Choroid plexus epithelial cell (primary cell): ENCODE measurements around the gene CYTL1.

Experiments used
- DNase-seq: peaks from one replicate; pipeline ENCODE4 v3.0.0-alpha.2; 2010; ENCODE audit warnings: low read depth
- H3K4me3 ChIP-seq: 2 replicates; pipeline ENCODE4 v1.5.1; 2011; ENCODE audit warnings: low read depth, mild to moderate bottlenecking, control low read depth, low read length, moderate library complexity
- TF ChIP-seq, protein P1 (sequence below): conservative IDR thresholded peaks from 2 replicates; pipeline ENCODE4 v1.5.1; 2011; ENCODE audit warnings: low read depth, mild to moderate bottlenecking, control low read depth, inconsistent platforms, low read length, moderate library complexity

CYTL1 gene

DNA sequence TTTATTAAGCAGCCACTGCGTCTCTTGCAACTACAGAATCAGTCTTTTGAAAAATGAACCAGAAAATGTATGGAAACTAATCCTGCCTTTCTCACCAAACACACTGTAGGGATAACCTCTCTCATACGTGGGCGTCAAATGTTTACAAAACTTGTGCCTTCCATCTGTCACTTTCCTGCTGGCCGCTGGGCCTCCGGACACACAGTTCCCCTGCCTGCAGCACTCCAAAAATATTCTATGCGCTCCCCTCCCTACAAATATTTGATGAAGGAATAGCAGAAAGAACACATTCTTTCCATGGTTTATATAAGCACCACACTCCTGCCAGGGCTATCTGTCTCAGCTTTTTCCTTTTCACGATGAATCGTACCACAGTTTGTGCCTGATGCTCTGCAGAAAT, 14.9 kb upstream of the CYTL1 start:
- no peak overlapping the region for H3K4me3 ChIP-seq
- no peak for DNase-seq
- TF ChIP-seq, protein P1, sequence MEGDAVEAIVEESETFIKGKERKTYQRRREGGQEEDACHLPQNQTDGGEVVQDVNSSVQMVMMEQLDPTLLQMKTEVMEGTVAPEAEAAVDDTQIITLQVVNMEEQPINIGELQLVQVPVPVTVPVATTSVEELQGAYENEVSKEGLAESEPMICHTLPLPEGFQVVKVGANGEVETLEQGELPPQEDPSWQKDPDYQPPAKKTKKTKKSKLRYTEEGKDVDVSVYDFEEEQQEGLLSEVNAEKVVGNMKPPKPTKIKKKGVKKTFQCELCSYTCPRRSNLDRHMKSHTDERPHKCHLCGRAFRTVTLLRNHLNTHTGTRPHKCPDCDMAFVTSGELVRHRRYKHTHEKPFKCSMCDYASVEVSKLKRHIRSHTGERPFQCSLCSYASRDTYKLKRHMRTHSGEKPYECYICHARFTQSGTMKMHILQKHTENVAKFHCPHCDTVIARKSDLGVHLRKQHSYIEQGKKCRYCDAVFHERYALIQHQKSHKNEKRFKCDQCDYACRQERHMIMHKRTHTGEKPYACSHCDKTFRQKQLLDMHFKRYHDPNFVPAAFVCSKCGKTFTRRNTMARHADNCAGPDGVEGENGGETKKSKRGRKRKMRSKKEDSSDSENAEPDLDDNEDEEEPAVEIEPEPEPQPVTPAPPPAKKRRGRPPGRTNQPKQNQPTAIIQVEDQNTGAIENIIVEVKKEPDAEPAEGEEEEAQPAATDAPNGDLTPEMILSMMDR, result no peak

GRCh38 chr4:5033281-5033841, 14.1 kb upstream of the CYTL1 start:
- TF ChIP-seq, protein P1, result no peak
- no peak for DNase-seq
- no peak overlapping the region for H3K4me3 ChIP-seq

DNA sequence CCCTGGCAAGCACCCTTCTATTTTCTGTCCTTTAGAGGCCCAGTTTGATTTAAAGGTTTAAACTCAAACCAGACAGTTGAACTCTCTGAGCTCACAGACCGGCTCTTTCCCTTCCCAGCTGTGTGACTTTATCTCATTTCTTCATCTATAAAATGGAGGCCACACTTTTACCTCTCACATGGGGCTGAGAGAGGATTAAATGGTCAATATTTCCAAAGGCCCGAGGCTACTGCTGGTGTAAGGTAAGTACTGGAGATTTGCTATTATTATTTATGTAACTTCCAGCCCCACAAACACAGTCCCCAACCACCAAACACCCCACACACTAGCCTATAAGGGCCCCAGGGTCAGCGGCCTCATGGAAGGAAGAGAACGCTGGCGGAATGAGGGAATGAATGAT, 13.6 kb upstream of the CYTL1 start:
- H3K4me3 ChIP-seq, result no peak overlapping the region
- TF ChIP-seq, protein P1, result no peak
- DNase-seq, result no peak

DNA sequence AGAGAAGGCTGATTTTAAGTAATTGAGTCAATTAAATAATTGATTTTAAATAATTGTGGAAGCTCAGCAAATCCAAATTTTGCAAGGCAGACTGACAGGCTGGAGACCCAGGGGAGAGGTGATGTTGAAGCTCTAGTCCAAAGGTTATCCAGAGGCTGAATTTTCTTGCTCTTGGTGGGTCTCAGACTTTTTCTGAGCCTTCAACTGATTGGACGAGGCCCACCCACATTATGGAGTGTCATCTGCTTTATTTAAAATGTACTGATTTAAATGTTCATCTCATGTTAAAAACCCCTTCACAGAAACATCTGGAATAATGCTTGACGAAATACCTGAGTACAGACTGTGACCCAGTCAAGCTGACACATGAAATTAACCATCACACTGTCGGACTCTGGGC, 11.7 kb upstream of the CYTL1 start:
- TF ChIP-seq, protein P1, result no peak
- H3K4me3 ChIP-seq, result no peak overlapping the region
- no peak for DNase-seq

DNA sequence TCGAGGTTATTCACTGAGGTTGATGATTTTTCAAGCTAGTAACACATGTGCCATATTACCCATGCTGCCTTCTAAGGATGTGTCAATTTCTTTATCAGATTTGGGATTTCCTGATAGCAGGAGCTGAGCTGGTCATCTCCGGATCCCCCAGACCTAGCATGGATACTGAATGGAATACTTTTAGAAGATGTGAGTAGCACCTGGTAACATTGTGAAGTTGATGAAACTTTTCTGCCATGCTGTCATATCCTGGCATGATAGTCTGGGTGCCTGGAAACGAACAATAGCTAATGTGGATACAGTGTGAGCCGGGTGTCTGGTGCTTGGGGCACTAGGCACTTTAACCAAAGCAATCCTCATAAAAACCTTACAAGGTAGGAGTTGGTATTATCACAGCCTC, 11.0 kb upstream of the CYTL1 start:
- DNase-seq, result no peak
- TF ChIP-seq, protein P1, result no peak
- H3K4me3 ChIP-seq, result no peak overlapping the region

- TF ChIP-seq, protein P1, result no peak
- no peak for DNase-seq
- H3K4me3 ChIP-seq, result no peak overlapping the region
Observed at GRCh38 chr4:5029447-5029846, 10.2 kb upstream of the CYTL1 start.

DNA sequence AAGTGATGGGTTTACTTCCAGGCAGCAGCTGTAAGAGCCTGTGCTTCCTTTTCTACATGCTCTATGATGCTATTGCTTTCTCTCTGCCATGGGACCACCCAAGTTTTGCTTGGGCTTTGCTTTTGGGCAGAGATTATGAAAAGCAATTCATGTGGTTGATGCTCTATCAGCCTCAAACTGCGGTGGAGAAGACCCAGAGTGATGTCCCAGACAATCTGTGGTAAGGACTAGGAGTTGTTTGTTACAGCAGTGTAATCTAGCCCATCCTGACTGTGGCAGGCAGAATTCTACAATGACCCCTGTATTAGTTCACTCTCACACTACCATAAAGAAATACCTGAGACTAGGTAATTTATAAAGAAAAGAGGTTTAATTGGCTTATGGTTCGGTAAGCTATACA, 9.2 kb upstream of the CYTL1 start:
- TF ChIP-seq, protein P1, result no peak

More for the DNA sequence above, 9.2 kb upstream of the CYTL1 start:
- DNase-seq, result no peak
- no peak overlapping the region for H3K4me3 ChIP-seq
